ENCODE data around the gene APBB2. TPM values are rescaled to one million over a fixed set of nuclear protein-coding genes. Genes with fewer than 3 reads are reported as not detected.
"Not testable (repeated sequence)": the region's sequence is repeated elsewhere in the genome, so short reads cannot be mapped to it uniquely, and the experiment has no call there.

The APBB2 gene
- total RNA-seq, 1 donor from 2014 or later: 121 TPM

- no peak for DNase-seq (ENCODE audit: low spot score)
These were observed 377.1 kb downstream of the APBB2 start for GRCh38 chr4:40837094-40837870.

- DNase-seq (ENCODE audit: low spot score): no peak
These were observed 381.1 kb downstream of the APBB2 start for GRCh38 chr4:40833212-40833611.

- no peak for DNase-seq (ENCODE audit: low spot score)
These were observed 382.2 kb downstream of the APBB2 start for GRCh38 chr4:40832175-40832574.

- DNase-seq (ENCODE audit: low spot score): no peak
These were observed 383.0 kb downstream of the APBB2 start for GRCh38 chr4:40831146-40831907.

GRCh38 chr4:40829586-40829985 is 384.8 kb downstream of the APBB2 start:
- no peak for DNase-seq (ENCODE audit: low spot score)

- no peak for DNase-seq (ENCODE audit: low spot score)
These were observed 385.7 kb downstream of the APBB2 start for GRCh38 chr4:40828661-40829060.

- no peak for DNase-seq (ENCODE audit: low spot score)
These were observed 386.6 kb downstream of the APBB2 start for GRCh38 chr4:40827758-40828157.

GRCh38 chr4:40826821-40827220 is 387.5 kb downstream of the APBB2 start:
- no peak for DNase-seq (ENCODE audit: low spot score)

- DNase-seq (ENCODE audit: low spot score): no peak
These were observed 389.1 kb downstream of the APBB2 start for GRCh38 chr4:40825014-40825838.

GRCh38 chr4:40822420-40823166 is 391.7 kb downstream of the APBB2 start:
- no peak for DNase-seq (ENCODE audit: low spot score)

GRCh38 chr4:40820101-40820500 is 394.2 kb downstream of the APBB2 start:
- DNase-seq (ENCODE audit: low spot score): no peak

- not testable (repeated sequence) for DNase-seq (ENCODE audit: low spot score)
These were observed 397.2 kb downstream of the APBB2 start for GRCh38 chr4:40817157-40817556.

GRCh38 chr4:40812856-40813255 is 401.5 kb downstream of the APBB2 start:
- no peak for DNase-seq (ENCODE audit: low spot score)

GRCh38 chr4:40812386-40812785 is 402.0 kb downstream of the APBB2 start:
- no peak for DNase-seq (ENCODE audit: low spot score)

GRCh38 chr4:40811956-40812355 is 402.4 kb downstream of the APBB2 start:
- DNase-seq (ENCODE audit: low spot score): no peak

GRCh38 chr4:40808926-40809457 is 405.4 kb downstream of the APBB2 start:
- no peak for DNase-seq (ENCODE audit: low spot score)

- DNase-seq (ENCODE audit: low spot score): no peak
These were observed 409.7 kb downstream of the APBB2 start for GRCh38 chr4:40804598-40804997.

GRCh38 chr4:40800064-40800463 is 414.3 kb downstream of the APBB2 start:
- no peak for DNase-seq (ENCODE audit: low spot score)

GRCh38 chr4:40789771-40790170 is 424.6 kb downstream of the APBB2 start:
- no peak for DNase-seq (ENCODE audit: low spot score)

GRCh38 chr4:40789031-40789430 is 425.3 kb downstream of the APBB2 start:
- DNase-seq (ENCODE audit: low spot score): no peak

GRCh38 chr4:40788331-40788730 is 426.0 kb downstream of the APBB2 start:
- no peak for DNase-seq (ENCODE audit: low spot score)
